Neural crest cell (in vitro differentiated cells): ENCODE data around the gene C19orf25. TPM values are rescaled to one million over a fixed set of nuclear protein-coding genes. Genes with fewer than 3 reads are reported as not detected.

Source experiments
- DNase-seq: peaks from one replicate; pipeline ENCODE4 v3.0.0; 2021; ENCODE audit warnings: low read depth, mixed read lengths, low spot score
- H3K27ac Mint-ChIP-seq: one replicate; pipeline ENCODE4 v1.8.0; 2021; ENCODE audit warnings: mild to moderate bottlenecking, mixed read lengths; ENCODE audit not compliant: unreplicated experiment
- H3K27me3 Mint-ChIP-seq: 2 replicates; pipeline ENCODE4 v1.8.0; 2021; ENCODE audit warnings: low read depth, mild to moderate bottlenecking, mixed read lengths
- H3K36me3 Mint-ChIP-seq: 2 replicates; pipeline ENCODE4 v1.8.0; 2021; ENCODE audit warnings: low read depth, mild to moderate bottlenecking, mixed read lengths
- H3K4me1 Mint-ChIP-seq: 2 replicates; pipeline ENCODE4 v1.8.0; 2021; ENCODE audit warnings: mixed read lengths
- H3K4me3 Mint-ChIP-seq: one replicate; pipeline ENCODE4 v1.8.0; 2021; ENCODE audit warnings: mild to moderate bottlenecking, mixed read lengths
- H3K9me3 Mint-ChIP-seq: 2 replicates; pipeline ENCODE4 v1.8.0; 2021; ENCODE audit warnings: mixed read lengths
- CTCF ChIP-seq: fragments of 200-600 bp; sonication (generic); conservative IDR thresholded peaks from 2 replicates; pipeline ENCODE4 v1.5.0; 2021; ENCODE audit warnings: antibody characterized with exemption, mild to moderate bottlenecking
- total RNA-seq: library from RNA; stranded (reverse); gene quantifications from 2 replicates; pipeline ENCODE4 v1.2.1, GENCODE V29; 2021

C19orf25 gene
- total RNA-seq, 1 donor from 2014 or later, result 41.5 TPM

- Mint-ChIP-seq H3K9me3 (no peaks in the 10 kb centered on the region), H3K27ac (no peak overlapping the region), H3K4me1 (peaks cover 6% of the 10 kb centered on the region), H3K4me3 (peak overlapping the region; percentile 75), H3K36me3 (no peaks in the 10 kb centered on the region), H3K27me3 (peaks cover 49% of the 10 kb centered on the region)
- no peak for DNase-seq
- TF ChIP-seq CTCF, result peak; percentile 28
Measured at GRCh38 chr19:1471515-1472160, 7.4 kb downstream of the C19orf25 start.

GRCh38 chr19:1471010-1471514 is 8.0 kb downstream of the C19orf25 start:
- no peaks in the 10 kb centered on the region for H3K9me3 Mint-ChIP-seq
- H3K27me3 Mint-ChIP-seq, result peaks cover 51% of the 10 kb centered on the region
- no peak for TF ChIP-seq CTCF
- DNase-seq, result no peak
- peak overlapping the region; percentile 75 for H3K4me3 Mint-ChIP-seq
- no peaks in the 10 kb centered on the region for H3K36me3 Mint-ChIP-seq
- H3K4me1 Mint-ChIP-seq, result peaks cover 6% of the 10 kb centered on the region
- no peak overlapping the region for H3K27ac Mint-ChIP-seq

- H3K9me3 Mint-ChIP-seq, result no peaks in the 10 kb centered on the region
Measured at GRCh38 chr19:1470305-1471009, 8.6 kb downstream of the C19orf25 start.

GRCh38 chr19:1470055-1470304 is 9.0 kb downstream of the C19orf25 start:
- DNase-seq, result no peak
- Mint-ChIP-seq H3K36me3 (no peaks in the 10 kb centered on the region), H3K27me3 (peaks cover 55% of the 10 kb centered on the region), H3K9me3 (no peaks in the 10 kb centered on the region), H3K4me1 (peaks cover 6% of the 10 kb centered on the region), H3K27ac (no peak overlapping the region), H3K4me3 (peak overlapping the region; percentile 57)
- no peak for TF ChIP-seq CTCF

More at GRCh38 chr19:1470305-1471009, 8.6 kb downstream of the C19orf25 start:
- TF ChIP-seq CTCF, result no peak
- Mint-ChIP-seq H3K27me3 (peaks cover 54% of the 10 kb centered on the region), H3K4me3 (peak overlapping the region; percentile 75), H3K27ac (no peak overlapping the region), H3K4me1 (peaks cover 6% of the 10 kb centered on the region), H3K36me3 (no peaks in the 10 kb centered on the region)
- DNase-seq, result no peak

GRCh38 chr19:1469255-1470054 is 9.6 kb downstream of the C19orf25 start:
- no peaks in the 10 kb centered on the region for H3K9me3 Mint-ChIP-seq
- TF ChIP-seq CTCF, result no peak
- DNase-seq, result no peak
- no peaks in the 10 kb centered on the region for H3K36me3 Mint-ChIP-seq
- H3K4me1 Mint-ChIP-seq, result peaks cover 6% of the 10 kb centered on the region
- peaks cover 60% of the 10 kb centered on the region for H3K27me3 Mint-ChIP-seq
- H3K4me3 Mint-ChIP-seq, result no peak overlapping the region
- H3K27ac Mint-ChIP-seq, result no peak overlapping the region
